SK-N-SH (cell line): Measurements from ENCODE around the gene VTCN1. TPM values are rescaled to one million over a fixed set of nuclear protein-coding genes. Genes with fewer than 3 reads are reported as not detected.
"Not testable (repeated sequence)": the region's sequence is repeated elsewhere in the genome, so short reads cannot be mapped to it uniquely, and the experiment has no call there.

Experiments used
- CTCF ChIA-PET: fragments of 300-600, 350-600 bp; formaldehyde crosslinking; extraction: SDS; loops from one replicate; lab custom pipeline; 2021; lab: Yijun Ruan, JAX
- POLR2A ChIA-PET: fragments of 350-600 bp; sonication (Branson Sonifier 250); formaldehyde crosslinking; extraction: SDS; loops from one replicate; lab custom pipeline; 2020; ENCODE audit warnings: antibody characterized with exemption, inconsistent platforms; lab: Yijun Ruan, JAX
- DNase-seq: peaks from one replicate; pipeline ENCODE4 v3.0.0; 2012
- H2AFZ ChIP-seq: fragments of 200-600 bp; sonication (generic); 2 replicates; pipeline ENCODE4 v1.8.1; 2016; ENCODE audit warnings: antibody characterized with exemption, mild to moderate bottlenecking, low read depth
- H3F3A ChIP-seq: fragments of 200-600 bp; sonication (generic); replicated peaks from 2 replicates; pipeline ENCODE3; 2016; ENCODE audit warnings: antibody characterized with exemption, mild to moderate bottlenecking; ENCODE audit not compliant: insufficient read depth
- H3K27ac ChIP-seq, 2 experiments: fragments of 200-500 bp in 1 of 2; fragments of 200-600 bp in 1 of 2; sonication (Bioruptor generic) in 1 of 2; sonication (generic), shearing (Covaris generic) in 1 of 2; 2 replicates each; pipeline versions ENCODE4 v1.5.1 to v1.6.1; 2014 to 2016; ENCODE audit warnings: low read depth in 2 of 2, inconsistent platforms in 1 of 2, low read length in 1 of 2, mild to moderate bottlenecking in 1 of 2, mixed read lengths in 1 of 2
- H3K27me3 ChIP-seq: fragments of 200-600 bp; sonication (generic), shearing (Covaris generic); 2 replicates; pipeline ENCODE4 v1.6.1; 2016; ENCODE audit warnings: mixed run types; ENCODE audit not compliant: insufficient read depth
- H3K36me3 ChIP-seq, 2 experiments: fragments of 200-500 bp in 1 of 2; fragments of 200-600 bp in 1 of 2; sonication (Bioruptor generic) in 1 of 2; sonication (generic) in 1 of 2; replicated peaks in 1 of 2; 2 replicates each; pipeline versions ENCODE3 to v1.5.1; 2014 to 2016; ENCODE audit warnings: low read length in 1 of 2, mild to moderate bottlenecking in 1 of 2; ENCODE audit not compliant: insufficient read depth in 2 of 2, control insufficient read depth in 1 of 2
- H3K4me1 ChIP-seq, 2 experiments: fragments of 200-500 bp in 1 of 2; fragments of 200-600 bp in 1 of 2; sonication (Bioruptor generic) in 1 of 2; sonication (generic), shearing (Covaris generic) in 1 of 2; 2 replicates each; pipeline versions ENCODE4 v1.5.1 to v1.6.1; 2014 to 2016; ENCODE audit warnings: low read depth in 1 of 2, low read length in 1 of 2, mixed run types in 1 of 2; ENCODE audit not compliant: insufficient read depth in 2 of 2, control insufficient read depth in 1 of 2
- H3K4me2 ChIP-seq: fragments of 200-600 bp; sonication (generic), shearing (Covaris generic); 2 replicates; pipeline ENCODE4 v1.6.1; 2017; ENCODE audit warnings: mixed run types
- H3K4me3 ChIP-seq, 2 experiments: fragments of 200-500 bp in 1 of 2; fragments of 200-600 bp in 1 of 2; sonication (Bioruptor generic) in 1 of 2; sonication (generic), shearing (Covaris generic) in 1 of 2; 2 replicates each; pipeline versions ENCODE4 v1.5.1 to v1.8.1; 2014 to 2016; ENCODE audit warnings: low read depth in 2 of 2, inconsistent platforms in 1 of 2, low read length in 1 of 2, mild to moderate bottlenecking in 1 of 2, mixed read lengths in 1 of 2, moderate library complexity in 1 of 2
- H3K79me2 ChIP-seq: fragments of 200-600 bp; sonication (generic); 2 replicates; pipeline ENCODE4 v1.8.1; 2017; ENCODE audit warnings: mild to moderate bottlenecking; ENCODE audit not compliant: insufficient read depth
- H3K9ac ChIP-seq: fragments of 200-600 bp; sonication (generic); 2 replicates; pipeline ENCODE4 v1.6.1; 2017; ENCODE audit warnings: mixed run types
- H3K9me2 ChIP-seq: fragments of 200-600 bp; sonication (generic); 2 replicates; pipeline ENCODE4 v1.6.1; 2017; ENCODE audit warnings: mixed run types
- H3K9me3 ChIP-seq: fragments of 200-600 bp; sonication (generic); 2 replicates; pipeline ENCODE4 v1.6.1; 2017; ENCODE audit warnings: mixed run types, mild to moderate bottlenecking, moderate library complexity
- H4K20me1 ChIP-seq: fragments of 200-600 bp; sonication (generic); 2 replicates; pipeline ENCODE4 v1.6.1; 2017; ENCODE audit warnings: mild to moderate bottlenecking, mixed run types; ENCODE audit not compliant: insufficient read depth
- CHD2 ChIP-seq: fragments of 150-350 bp; IDR thresholded peaks from 2 replicates; pipeline ENCODE4 v1.6.1; 2018; ENCODE audit warnings: low read length; ENCODE audit not compliant: partially characterized antibody
- CTCF ChIP-seq: fragments of 200-600 bp; sonication (generic); IDR thresholded peaks from 2 replicates; pipeline ENCODE4 v1.6.1; 2017; ENCODE audit warnings: antibody characterized with exemption, mild to moderate bottlenecking, moderate library complexity
- FOXJ3 ChIP-seq: sonication (generic); formaldehyde crosslinking; IDR thresholded peaks from 2 replicates; pipeline ENCODE4 v1.5.1; 2020; ENCODE audit warnings: mild to moderate bottlenecking, missing genetic modification reagents
- JUND ChIP-seq: IDR thresholded peaks from 2 replicates; pipeline ENCODE4 v1.4.0; 2012
- MAX ChIP-seq: IDR thresholded peaks from 2 replicates; pipeline ENCODE4 v1.4.0; 2012; ENCODE audit warnings: low read depth
- MEF2A ChIP-seq: IDR thresholded peaks from 2 replicates; pipeline ENCODE4 v1.4.0; 2012; ENCODE audit warnings: low read depth, borderline replicate concordance
- NFIC ChIP-seq: IDR thresholded peaks from 2 replicates; pipeline ENCODE4 v1.4.0; 2012; ENCODE audit warnings: borderline replicate concordance
- NRF1 ChIP-seq: IDR thresholded peaks from 2 replicates; pipeline ENCODE4 v1.6.1; 2012; ENCODE audit warnings: low read depth, mild to moderate bottlenecking, low read length
- POLR2AphosphoS5 ChIP-seq: IDR thresholded peaks from 2 replicates; pipeline ENCODE4 v1.6.1; 2012; ENCODE audit warnings: low read depth, low read length
- RAD21 ChIP-seq: IDR thresholded peaks from 2 replicates; pipeline ENCODE4 v1.6.1; 2012; ENCODE audit warnings: mild to moderate bottlenecking, low read length
- RFX5 ChIP-seq: IDR thresholded peaks from 2 replicates; pipeline ENCODE4 v1.6.1; 2012; ENCODE audit warnings: mild to moderate bottlenecking, improper control_type of control experiment, low read length
- WGBS: methylation state at CpG from one replicate; pipeline ENCODE4 v1.1.6; 2017; ENCODE audit warnings: low lambda C conversion rate; 5-methylcytosine and 5-hydroxymethylcytosine counted together
- polyA plus RNA-seq, 3 experiments: library from polyadenylated mRNA; depleted of rRNA; stranded (reverse); fragments of >200 nt; gene quantifications; 2 replicates each; pipeline ENCODE4 v1.2.3, GENCODE V29; 2012
- TF ChIP-seq, protein P1 (sequence below): fragments of 150-350 bp; IDR thresholded peaks from 2 replicates; pipeline ENCODE4 v1.6.1; 2017; ENCODE audit warnings: antibody characterized with exemption, low read length, low read depth, borderline replicate concordance
- TF ChIP-seq, protein P2 (sequence below): IDR thresholded peaks from 2 replicates; pipeline ENCODE4; 2012
- TF ChIP-seq, protein P3 (sequence below): IDR thresholded peaks from 2 replicates; pipeline ENCODE4 v1.4.0; 2012; ENCODE audit warnings: low read depth, borderline replicate concordance

Gene VTCN1
- polyA plus RNA-seq, 1 of the 3 experiments (the other 2 are of a cell fraction), result not detected

DNA sequence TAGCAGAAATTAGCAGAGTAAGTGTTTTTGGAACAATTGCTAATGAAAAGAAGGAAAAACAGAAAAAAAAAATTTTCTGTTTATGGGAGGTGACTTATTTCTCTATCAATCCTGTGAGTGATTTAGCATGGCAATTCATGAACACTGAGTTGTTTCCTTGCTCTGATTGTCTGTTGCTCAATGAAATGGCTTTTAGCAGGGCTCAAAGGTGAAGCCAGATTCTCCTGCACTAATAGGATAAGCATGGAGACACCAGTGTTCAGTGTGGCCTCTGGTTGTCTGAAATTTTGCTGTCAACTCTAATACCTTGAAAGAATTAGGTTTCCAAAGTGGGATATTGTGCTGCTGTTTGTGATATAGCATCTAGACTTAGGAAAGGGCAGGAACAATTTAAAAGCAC lies 105.0 kb downstream of the VTCN1 start:
- no peak for DNase-seq
- Histone ChIP-seq H3K9me3 (no peaks in the 10 kb centered on the region), H3K4me1 (no peaks in the 10 kb centered on the region), H3K27ac (no peak overlapping the region), H3K27me3 (no peaks in the 10 kb centered on the region), H3K36me3 (peaks cover 24 to 30% of the 10 kb centered on the region in 2 experiments), H3K79me2 (no peaks in the 10 kb centered on the region), H2AFZ (no peak overlapping the region), H3K4me2 (no peak overlapping the region), H4K20me1 (no peaks in the 10 kb centered on the region), H3K9ac (no peak overlapping the region), H3K9me2 (no peaks in the 10 kb centered on the region), H3F3A (no peaks in the 10 kb centered on the region), H3K4me3 (no peak overlapping the region)
- CTCF ChIA-PET, result no interaction called here
- POLR2A ChIA-PET, result no interaction called here
- no peak for TF ChIP-seq RFX5
- no peak for TF ChIP-seq MAX
- no peak for TF ChIP-seq NRF1
- TF ChIP-seq POLR2AphosphoS5, result no peak
- TF ChIP-seq RAD21, result no peak
- no peak for TF ChIP-seq NFIC
- TF ChIP-seq CTCF, result no peak

GRCh38 chr1:117104986-117105385 lies 105.7 kb downstream of the VTCN1 start:
- H3K36me3 ChIP-seq, result peaks cover 31% of the 10 kb centered on the region in 2 experiments
- no peaks in the 10 kb centered on the region for H4K20me1 ChIP-seq
- no peak overlapping the region for H2AFZ ChIP-seq
- H3K4me2 ChIP-seq, result no peak overlapping the region
- no peaks in the 10 kb centered on the region for H3K9me2 ChIP-seq
- no peaks in the 10 kb centered on the region for H3K27me3 ChIP-seq
- CTCF ChIA-PET, result no interaction called here
- no peaks in the 10 kb centered on the region for H3K4me1 ChIP-seq
- H3K9me3 ChIP-seq, result no peaks in the 10 kb centered on the region
- no peak overlapping the region for H3K4me3 ChIP-seq
- TF ChIP-seq MAX (no peak), CTCF (no peak), CHD2 (no peak), MEF2A (no peak), RFX5 (no peak), JUND (no peak), FOXJ3 (CRISPR knock-in tag) (no peak), POLR2AphosphoS5 (no peak)
- TF ChIP-seq, protein P1, sequence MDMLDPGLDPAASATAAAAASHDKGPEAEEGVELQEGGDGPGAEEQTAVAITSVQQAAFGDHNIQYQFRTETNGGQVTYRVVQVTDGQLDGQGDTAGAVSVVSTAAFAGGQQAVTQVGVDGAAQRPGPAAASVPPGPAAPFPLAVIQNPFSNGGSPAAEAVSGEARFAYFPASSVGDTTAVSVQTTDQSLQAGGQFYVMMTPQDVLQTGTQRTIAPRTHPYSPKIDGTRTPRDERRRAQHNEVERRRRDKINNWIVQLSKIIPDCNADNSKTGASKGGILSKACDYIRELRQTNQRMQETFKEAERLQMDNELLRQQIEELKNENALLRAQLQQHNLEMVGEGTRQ, result no peak
- TF ChIP-seq, protein P2, sequence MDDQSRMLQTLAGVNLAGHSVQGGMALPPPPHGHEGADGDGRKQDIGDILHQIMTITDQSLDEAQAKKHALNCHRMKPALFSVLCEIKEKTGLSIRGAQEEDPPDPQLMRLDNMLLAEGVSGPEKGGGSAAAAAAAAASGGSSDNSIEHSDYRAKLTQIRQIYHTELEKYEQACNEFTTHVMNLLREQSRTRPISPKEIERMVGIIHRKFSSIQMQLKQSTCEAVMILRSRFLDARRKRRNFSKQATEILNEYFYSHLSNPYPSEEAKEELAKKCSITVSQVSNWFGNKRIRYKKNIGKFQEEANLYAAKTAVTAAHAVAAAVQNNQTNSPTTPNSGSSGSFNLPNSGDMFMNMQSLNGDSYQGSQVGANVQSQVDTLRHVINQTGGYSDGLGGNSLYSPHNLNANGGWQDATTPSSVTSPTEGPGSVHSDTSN, result no peak
- TF ChIP-seq, protein P3, sequence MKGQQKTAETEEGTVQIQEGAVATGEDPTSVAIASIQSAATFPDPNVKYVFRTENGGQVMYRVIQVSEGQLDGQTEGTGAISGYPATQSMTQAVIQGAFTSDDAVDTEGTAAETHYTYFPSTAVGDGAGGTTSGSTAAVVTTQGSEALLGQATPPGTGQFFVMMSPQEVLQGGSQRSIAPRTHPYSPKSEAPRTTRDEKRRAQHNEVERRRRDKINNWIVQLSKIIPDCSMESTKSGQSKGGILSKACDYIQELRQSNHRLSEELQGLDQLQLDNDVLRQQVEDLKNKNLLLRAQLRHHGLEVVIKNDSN, result no peak
- TF ChIP-seq, all 33 proteins: peak for 0
- H3K79me2 ChIP-seq, result no peaks in the 10 kb centered on the region
- WGBS, result 83% methylated on average over 1 of the region's 3 CpGs
- no peaks in the 10 kb centered on the region for H3F3A ChIP-seq
- POLR2A ChIA-PET, result no interaction called here
- no peak overlapping the region for H3K27ac ChIP-seq
- H3K9ac ChIP-seq, result no peak overlapping the region
- DNase-seq, result no peak

DNA sequence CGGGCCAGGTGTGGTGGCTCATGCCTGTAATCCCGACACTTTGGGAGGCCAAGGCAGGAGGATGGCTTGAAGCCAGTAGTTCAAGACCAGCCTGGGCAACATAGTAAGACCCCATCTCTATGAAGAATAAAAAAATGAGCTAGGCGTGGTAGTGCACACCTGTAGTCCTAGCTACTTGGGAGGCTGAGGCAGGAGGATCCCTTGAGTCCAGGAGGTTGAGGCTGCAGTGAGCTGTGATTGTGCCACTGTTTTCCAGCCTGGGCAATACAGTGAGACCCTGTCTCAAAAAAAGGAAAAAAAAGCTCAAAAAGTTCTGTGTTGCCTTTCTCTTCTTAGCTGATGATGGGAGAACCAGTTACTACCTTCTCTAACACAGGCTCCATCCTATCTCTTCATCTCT lies 108.9 kb downstream of the VTCN1 start:
- H3K4me3 ChIP-seq, H3K9ac ChIP-seq, H2AFZ ChIP-seq, H3K9me2 ChIP-seq, H3K27ac ChIP-seq, H3K9me3 ChIP-seq, H3F3A ChIP-seq, H3K79me2 ChIP-seq, H3K4me2 ChIP-seq, POLR2A ChIA-PET, H3K27me3 ChIP-seq, DNase-seq, H4K20me1 ChIP-seq: not testable (repeated sequence)
- Histone ChIP-seq H3K36me3 (peaks cover 44 to 45% of the 10 kb centered on the region in 2 experiments), H3K4me1 (peaks cover 0 to 11% of the 10 kb centered on the region in 2 experiments; a peak in 1 of 4 replicates)
- WGBS, result 82% methylated on average over 3 of the region's 3 CpGs
- CTCF ChIA-PET, result interaction anchor here (0.8 to 1.5 kb wide), 2 partner anchors 8 to 27 kb away, joined by 4 to 6 read pairs; no protein-coding TSS in a partner anchor
